Nephron progenitor cell (in vitro differentiated cells): ENCODE data around the gene ZNF775.
A peak's percentile ranks its signal among the peaks of the same experiment; 100 is the strongest.

Experiments used
- DNase-seq: peaks from one replicate; pipeline ENCODE4 v3.0.0; 2021
- H3K27ac Mint-ChIP-seq: 2 replicates; pipeline ENCODE4 v1.8.0; 2021; ENCODE audit warnings: mild to moderate bottlenecking, moderate library complexity, mixed read lengths
- H3K27me3 Mint-ChIP-seq: 2 replicates; pipeline ENCODE4 v1.8.0; 2021; ENCODE audit warnings: mild to moderate bottlenecking, low read depth, mixed read lengths; ENCODE audit not compliant: poor library complexity
- H3K36me3 Mint-ChIP-seq: 2 replicates; pipeline ENCODE4 v1.8.0; 2021; ENCODE audit warnings: low read depth, mixed read lengths
- H3K4me1 Mint-ChIP-seq: 2 replicates; pipeline ENCODE4 v1.8.0; 2021; ENCODE audit warnings: mixed read lengths
- H3K4me3 Mint-ChIP-seq: 2 replicates; pipeline ENCODE4 v1.8.0; 2021; ENCODE audit warnings: mild to moderate bottlenecking, moderate library complexity, mixed read lengths
- H3K9me3 Mint-ChIP-seq: 2 replicates; pipeline ENCODE4 v1.8.0; 2021; ENCODE audit warnings: mild to moderate bottlenecking, moderate library complexity, mixed read lengths
- CTCF ChIP-seq: fragments of 200-600 bp; sonication (generic); IDR thresholded peaks from 2 replicates; pipeline ENCODE4 v1.5.0; 2021; ENCODE audit warnings: antibody characterized with exemption

Gene ZNF775

GRCh38 chr7:150378853-150379440 is at the start of gene ZNF775:
TSS of gene ZNF775 (plus strand) at chr7:150379330. CDS start at chr7:150388471, 9,141 bp downstream.
- Mint-ChIP-seq H3K36me3 (peaks cover 10% of the 10 kb centered on the region), H3K27ac (peak within 1 kb of the TSS; percentile 88), H3K27me3 (peaks cover 8% of the 10 kb centered on the region), H3K9me3 (no peaks in the 10 kb centered on the region), H3K4me1 (peaks cover 81% of the 10 kb centered on the region), H3K4me3 (peak within 1 kb of the TSS; percentile 99)
- no peak for TF ChIP-seq CTCF
- peak; percentile 94 for DNase-seq

- TF ChIP-seq CTCF = no peak
- no peaks in the 10 kb centered on the region for H3K36me3 Mint-ChIP-seq
- H3K9me3 Mint-ChIP-seq = no peaks in the 10 kb centered on the region
- H3K4me1 Mint-ChIP-seq = peaks cover 15% of the 10 kb centered on the region
- peaks cover 21% of the 10 kb centered on the region for H3K27me3 Mint-ChIP-seq
- DNase-seq = no peak
- H3K4me3 Mint-ChIP-seq = no peak overlapping the region
- H3K27ac Mint-ChIP-seq = no peak overlapping the region
These were observed 49.6 kb upstream of the ZNF775 start for GRCh38 chr7:150329331-150330120.

GRCh38 chr7:150330211-150330885 is 48.8 kb upstream of the ZNF775 start:
- Mint-ChIP-seq H3K36me3 (no peaks in the 10 kb centered on the region), H3K27ac (no peak overlapping the region)

GRCh38 chr7:150332852-150333635 is 46.1 kb upstream of the ZNF775 start:
- no peaks in the 10 kb centered on the region for H3K9me3 Mint-ChIP-seq
- peaks cover 25% of the 10 kb centered on the region for H3K27me3 Mint-ChIP-seq
- TF ChIP-seq CTCF = no peak
- H3K4me3 Mint-ChIP-seq = no peak overlapping the region
- DNase-seq = no peak
- no peak overlapping the region for H3K27ac Mint-ChIP-seq
- peaks cover 28% of the 10 kb centered on the region for H3K4me1 Mint-ChIP-seq
- no peaks in the 10 kb centered on the region for H3K36me3 Mint-ChIP-seq

More at GRCh38 chr7:150330211-150330885, 48.8 kb upstream of the ZNF775 start:
- Mint-ChIP-seq H3K9me3 (no peaks in the 10 kb centered on the region), H3K27me3 (peaks cover 22% of the 10 kb centered on the region), H3K4me3 (no peak overlapping the region), H3K4me1 (peaks cover 11% of the 10 kb centered on the region)
- DNase-seq = no peak
- no peak for TF ChIP-seq CTCF

- H3K27me3 Mint-ChIP-seq = peaks cover 26% of the 10 kb centered on the region
- no peaks in the 10 kb centered on the region for H3K36me3 Mint-ChIP-seq
- DNase-seq = no peak
- H3K4me1 Mint-ChIP-seq = peaks cover 31% of the 10 kb centered on the region
- no peak for TF ChIP-seq CTCF
- H3K27ac Mint-ChIP-seq = no peak overlapping the region
- no peaks in the 10 kb centered on the region for H3K9me3 Mint-ChIP-seq
- H3K4me3 Mint-ChIP-seq = no peak overlapping the region
These were observed 45.5 kb upstream of the ZNF775 start for GRCh38 chr7:150333659-150334058.
